Neuron (in vitro differentiated cells): ENCODE measurements around the gene VAV2.

Source experiments
- H2AFZ ChIP-seq: one replicate; pipeline ENCODE4 v1.6.1; 2013; ENCODE audit warnings: low read depth, mild to moderate bottlenecking, inconsistent platforms, low read length, moderate library complexity
- H3K27me3 ChIP-seq: one replicate; pipeline ENCODE4 v1.6.1; 2013; ENCODE audit warnings: low read length; ENCODE audit not compliant: insufficient read depth
- H3K36me3 ChIP-seq: one replicate; pipeline ENCODE4 v1.6.1; 2013; ENCODE audit warnings: low read length; ENCODE audit not compliant: insufficient read depth
- H3K4me1 ChIP-seq: one replicate; pipeline ENCODE4 v1.6.1; 2013; ENCODE audit warnings: low read length; ENCODE audit not compliant: insufficient read depth
- H3K4me3 ChIP-seq: 2 replicates; pipeline ENCODE4 v1.5.1; 2013; ENCODE audit warnings: mild to moderate bottlenecking, low read length, moderate library complexity
- H3K9me3 ChIP-seq: one replicate; pipeline ENCODE4 v1.6.1; 2013; ENCODE audit warnings: low read length

VAV2 gene

DNA sequence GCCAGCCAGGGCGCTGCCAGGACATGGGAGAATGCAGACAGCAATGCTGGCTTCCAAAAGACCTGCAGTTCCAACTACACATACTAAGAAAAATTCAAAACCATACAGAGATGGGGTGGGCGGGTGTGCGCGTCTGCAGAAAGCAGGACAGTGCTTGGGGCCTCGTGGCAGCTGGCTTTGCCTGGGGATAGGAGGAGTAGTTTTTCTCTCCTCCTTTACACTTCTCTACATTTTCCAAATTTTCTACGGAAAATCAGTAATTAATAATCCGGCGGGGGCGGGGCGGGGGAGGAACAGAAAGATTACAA lies 210.3 kb downstream of the VAV2 start:
- Histone ChIP-seq H3K27me3 (no peaks in the 10 kb centered on the region), H3K9me3 (no peaks in the 10 kb centered on the region), H2AFZ (no peak overlapping the region), H3K36me3 (peaks cover 59% of the 10 kb centered on the region), H3K4me3 (no peak overlapping the region), H3K4me1 (peaks cover 3% of the 10 kb centered on the region)

DNA sequence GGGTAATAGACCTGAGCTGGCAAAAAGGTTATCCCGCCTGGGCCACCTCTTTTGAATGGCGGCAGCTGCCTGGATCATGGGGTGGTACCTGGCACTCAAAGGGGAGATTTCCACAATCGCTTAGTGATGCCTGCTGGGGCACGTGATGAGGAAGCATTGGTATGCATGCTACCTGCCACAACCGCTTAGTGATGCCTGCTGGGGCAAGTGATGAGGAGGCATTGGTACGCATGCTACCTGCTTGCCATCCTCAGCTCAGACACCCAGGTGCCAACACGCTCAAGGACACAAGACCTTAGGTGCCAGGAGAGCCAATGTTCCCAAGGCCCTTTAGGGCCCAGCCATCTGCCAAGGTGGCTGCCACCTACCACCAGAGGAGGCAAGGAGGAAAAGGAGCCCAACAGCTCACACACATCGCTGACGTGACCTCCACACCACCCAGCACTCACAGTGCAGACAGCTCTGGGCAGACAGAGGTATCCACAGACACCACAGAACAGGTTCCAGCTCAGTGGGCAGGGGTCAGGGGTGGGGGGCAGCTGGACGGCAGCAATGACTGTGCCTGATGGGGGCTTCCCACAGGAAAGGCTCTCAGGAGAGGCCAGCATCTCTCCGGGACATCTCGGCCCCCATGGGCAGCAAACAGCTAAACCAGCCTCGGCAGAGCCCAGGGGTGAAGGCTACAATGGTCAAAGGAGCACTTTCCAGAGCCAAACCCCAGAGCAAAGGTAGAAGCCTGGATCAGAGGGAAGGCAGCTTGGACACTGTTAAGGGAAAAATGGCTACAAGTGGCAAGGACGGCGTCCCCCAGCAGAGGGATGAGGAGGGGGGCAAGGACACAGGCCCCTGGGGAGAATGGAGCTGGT lies 210.9 kb downstream of the VAV2 start:
- no peaks in the 10 kb centered on the region for H3K4me1 ChIP-seq
- H3K36me3 ChIP-seq = peaks cover 61% of the 10 kb centered on the region
- H2AFZ ChIP-seq = no peak overlapping the region
- H3K27me3 ChIP-seq = no peaks in the 10 kb centered on the region
- no peaks in the 10 kb centered on the region for H3K9me3 ChIP-seq
- no peak overlapping the region for H3K4me3 ChIP-seq

DNA sequence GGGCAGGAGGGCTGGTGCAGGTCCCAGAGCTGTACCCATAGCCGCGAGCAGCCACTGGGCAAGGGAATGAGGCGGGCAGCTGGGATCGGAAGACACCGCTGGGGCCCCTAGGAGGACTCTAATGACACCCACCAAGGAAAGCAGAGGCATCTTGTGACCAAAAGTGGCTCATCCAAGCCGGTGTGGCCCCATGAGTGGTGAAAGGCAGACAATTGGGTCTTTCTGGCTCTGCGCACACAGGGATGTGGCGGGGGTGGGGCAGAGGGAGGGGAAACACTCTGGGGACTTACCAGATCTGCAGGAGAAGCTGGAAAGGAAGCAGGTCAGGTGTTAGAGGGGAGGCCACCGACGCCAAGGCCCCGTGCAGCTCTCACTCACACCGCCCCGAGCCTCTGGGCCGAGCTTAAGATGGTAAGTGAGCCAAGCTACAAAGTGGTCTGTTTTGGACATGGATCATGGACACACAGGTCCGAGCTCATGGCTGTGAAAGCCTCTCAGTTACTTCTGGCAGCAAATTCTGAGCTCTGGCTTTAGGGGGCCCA lies 211.6 kb downstream of the VAV2 start:
- Histone ChIP-seq H3K36me3 (peaks cover 60% of the 10 kb centered on the region), H3K4me1 (no peaks in the 10 kb centered on the region), H2AFZ (no peak overlapping the region), H3K9me3 (no peaks in the 10 kb centered on the region), H3K4me3 (no peak overlapping the region), H3K27me3 (no peaks in the 10 kb centered on the region)

DNA sequence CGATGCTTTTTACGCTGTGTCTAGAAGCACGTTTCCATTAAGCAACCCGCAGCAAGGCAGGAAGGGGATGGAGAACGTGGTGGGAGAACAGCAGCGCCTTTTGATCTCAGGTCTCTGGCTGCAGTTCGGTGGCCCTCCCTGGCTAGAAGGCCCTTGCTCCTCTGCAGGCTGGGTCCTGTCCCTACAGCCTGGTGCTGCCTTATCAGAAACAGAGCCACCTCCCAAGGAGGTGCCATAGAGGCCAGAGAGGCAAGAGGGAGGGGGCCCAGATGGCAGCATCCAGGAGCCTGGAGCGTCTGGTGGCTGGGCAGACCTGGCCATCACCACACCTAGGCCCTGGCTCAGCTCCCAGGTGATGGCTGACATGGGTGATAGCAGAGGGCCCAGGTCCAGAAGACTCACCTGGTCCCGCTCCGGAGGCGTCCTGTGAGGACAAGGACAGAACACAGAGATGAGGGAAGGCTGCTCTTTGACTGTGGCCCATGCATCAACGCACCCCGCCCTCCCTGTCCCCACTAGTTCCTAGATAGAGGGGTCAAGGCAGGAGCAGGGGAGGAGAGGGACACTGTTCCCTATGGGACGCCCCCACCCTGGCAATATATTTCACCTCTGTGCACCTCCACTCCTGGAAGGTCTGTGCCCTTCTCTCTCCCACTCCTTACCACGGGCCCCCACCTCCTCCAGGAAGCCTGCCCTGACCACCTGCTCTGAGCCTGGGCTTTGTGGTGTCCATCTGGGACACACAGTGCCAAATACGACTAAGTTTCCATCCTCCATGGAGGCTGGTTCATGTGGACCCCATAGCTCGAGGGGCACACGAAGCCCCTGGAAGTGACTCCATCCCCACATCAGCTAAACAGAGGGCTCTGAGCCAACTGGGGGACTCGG lies 212.4 kb downstream of the VAV2 start:
- Histone ChIP-seq H3K9me3 (no peaks in the 10 kb centered on the region), H2AFZ (no peak overlapping the region), H3K4me1 (no peaks in the 10 kb centered on the region), H3K27me3 (no peaks in the 10 kb centered on the region), H3K4me3 (no peak overlapping the region), H3K36me3 (peaks cover 60% of the 10 kb centered on the region)

DNA sequence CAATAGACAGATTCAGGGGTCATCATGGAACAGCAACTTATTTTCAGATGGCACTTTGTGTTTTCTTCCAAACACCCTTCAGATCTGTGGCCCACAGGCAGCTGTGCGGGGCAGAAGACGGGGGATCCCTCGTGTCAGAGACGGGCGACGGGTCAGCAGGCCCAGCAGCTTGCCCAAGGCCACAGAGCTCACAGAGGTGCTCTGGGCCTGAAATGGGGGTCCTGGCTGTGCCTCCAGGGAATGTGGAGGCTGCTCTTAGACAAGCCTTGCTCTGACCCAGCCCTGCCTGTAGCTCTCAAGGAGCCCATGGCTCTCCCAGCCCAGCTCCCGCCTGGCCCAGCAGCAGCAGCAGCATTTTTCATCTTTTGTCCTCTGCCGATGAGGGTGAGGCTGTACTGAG lies 213.0 kb downstream of the VAV2 start:
- H3K4me1 ChIP-seq = no peaks in the 10 kb centered on the region
- peaks cover 63% of the 10 kb centered on the region for H3K36me3 ChIP-seq
- H3K4me3 ChIP-seq = no peak overlapping the region
- H2AFZ ChIP-seq = no peak overlapping the region
- no peaks in the 10 kb centered on the region for H3K27me3 ChIP-seq
- no peaks in the 10 kb centered on the region for H3K9me3 ChIP-seq

DNA sequence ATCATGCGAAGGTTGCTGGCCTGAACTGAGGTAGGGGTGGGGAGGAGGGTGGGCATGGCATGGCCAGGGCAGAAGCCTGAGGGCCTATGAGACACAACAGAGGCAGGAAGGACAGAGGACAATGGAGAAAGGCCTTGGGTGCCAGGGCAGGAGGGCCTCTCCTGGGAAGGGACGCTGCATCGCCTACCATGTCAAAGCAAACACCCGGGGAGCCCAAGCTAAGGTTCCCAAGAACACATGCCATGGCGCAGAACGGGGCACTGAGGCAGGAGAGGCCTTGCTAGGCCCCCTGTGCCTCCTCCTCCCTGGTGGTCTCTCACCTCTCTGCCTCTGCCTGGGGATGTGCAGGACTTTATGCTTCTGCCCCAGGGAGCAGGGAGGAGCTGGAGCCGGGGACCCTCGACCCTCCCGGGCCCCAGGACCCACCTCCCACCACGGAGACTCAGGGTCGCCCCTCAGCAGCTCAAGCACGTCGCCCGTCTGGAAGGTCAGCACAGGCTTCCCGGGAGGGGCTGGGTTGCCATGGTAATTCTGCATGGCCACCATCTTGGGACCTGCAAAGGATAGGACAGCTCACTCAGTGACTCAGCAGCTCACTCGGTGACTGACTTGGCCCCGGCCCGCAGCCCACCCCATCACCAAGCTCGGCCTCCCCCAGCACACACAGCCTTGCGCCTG lies 213.6 kb downstream of the VAV2 start:
- H2AFZ ChIP-seq = no peak overlapping the region
- peaks cover 66% of the 10 kb centered on the region for H3K36me3 ChIP-seq

DNA sequence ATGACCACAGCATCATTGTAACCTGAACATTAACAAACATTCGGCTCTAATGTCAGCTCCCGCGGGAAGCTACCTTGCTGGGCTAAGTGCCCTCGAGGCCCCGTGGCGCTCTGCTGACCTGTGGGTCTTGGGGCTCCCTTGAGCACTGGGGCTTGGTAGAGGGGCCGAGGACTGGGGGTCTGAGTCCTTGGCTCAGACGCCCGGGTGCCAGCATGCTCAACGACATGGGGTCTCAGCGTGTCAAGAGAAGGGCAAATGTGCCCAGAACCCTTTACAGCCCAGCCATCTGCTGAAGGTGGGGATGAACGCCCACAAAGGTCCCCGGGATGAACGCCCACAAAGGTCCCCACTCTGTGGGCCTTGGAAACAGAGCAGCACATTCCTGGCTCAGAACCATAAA lies 214.3 kb downstream of the VAV2 start:
- Histone ChIP-seq H3K4me1 (no peaks in the 10 kb centered on the region), H3K4me3 (no peak overlapping the region), H3K9me3 (no peaks in the 10 kb centered on the region), H3K36me3 (peaks cover 63% of the 10 kb centered on the region), H3K27me3 (no peaks in the 10 kb centered on the region), H2AFZ (no peak overlapping the region)

More for the DNA sequence above, 213.6 kb downstream of the VAV2 start:
- H3K9me3 ChIP-seq = no peaks in the 10 kb centered on the region
- H3K4me1 ChIP-seq = no peaks in the 10 kb centered on the region
- H3K4me3 ChIP-seq = no peak overlapping the region
- no peaks in the 10 kb centered on the region for H3K27me3 ChIP-seq

DNA sequence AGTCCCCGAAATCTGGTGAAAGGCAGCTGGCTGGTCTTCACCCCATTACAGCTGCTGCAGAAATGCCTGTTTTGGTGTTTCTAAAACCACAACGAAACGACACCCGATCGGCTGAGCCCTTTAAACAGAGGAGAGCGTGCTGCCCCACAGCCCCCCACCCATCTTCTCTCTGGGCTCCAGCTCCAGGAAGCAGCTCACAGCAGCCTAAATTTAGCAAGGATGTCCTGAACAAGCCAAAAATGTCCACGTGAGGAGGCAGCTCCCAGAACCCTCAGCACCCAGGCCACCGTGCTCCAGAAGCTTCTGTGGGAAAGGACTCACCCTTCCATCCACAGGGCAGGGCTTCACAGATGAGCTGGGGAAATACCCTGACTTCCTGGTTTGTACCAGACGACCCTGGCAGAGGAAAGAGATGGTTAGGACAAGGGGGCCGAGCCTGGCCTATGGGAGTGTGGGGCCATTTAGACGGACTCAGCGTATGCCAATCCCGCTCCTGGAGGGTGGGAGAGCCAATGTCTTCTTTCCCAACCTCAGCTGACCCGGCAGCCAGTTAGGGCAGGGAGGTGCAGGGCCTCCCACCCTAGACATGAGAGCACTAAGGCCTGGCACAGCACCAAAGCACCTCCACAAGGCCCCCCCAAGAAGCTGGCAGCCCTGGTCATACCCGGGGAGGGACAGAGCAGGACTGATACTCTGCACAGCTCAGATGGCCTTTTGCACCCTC lies 214.9 kb downstream of the VAV2 start:
- Histone ChIP-seq H3K36me3 (peaks cover 66% of the 10 kb centered on the region), H2AFZ (no peak overlapping the region), H3K4me3 (no peak overlapping the region), H3K4me1 (no peaks in the 10 kb centered on the region), H3K27me3 (no peaks in the 10 kb centered on the region), H3K9me3 (no peaks in the 10 kb centered on the region)

DNA sequence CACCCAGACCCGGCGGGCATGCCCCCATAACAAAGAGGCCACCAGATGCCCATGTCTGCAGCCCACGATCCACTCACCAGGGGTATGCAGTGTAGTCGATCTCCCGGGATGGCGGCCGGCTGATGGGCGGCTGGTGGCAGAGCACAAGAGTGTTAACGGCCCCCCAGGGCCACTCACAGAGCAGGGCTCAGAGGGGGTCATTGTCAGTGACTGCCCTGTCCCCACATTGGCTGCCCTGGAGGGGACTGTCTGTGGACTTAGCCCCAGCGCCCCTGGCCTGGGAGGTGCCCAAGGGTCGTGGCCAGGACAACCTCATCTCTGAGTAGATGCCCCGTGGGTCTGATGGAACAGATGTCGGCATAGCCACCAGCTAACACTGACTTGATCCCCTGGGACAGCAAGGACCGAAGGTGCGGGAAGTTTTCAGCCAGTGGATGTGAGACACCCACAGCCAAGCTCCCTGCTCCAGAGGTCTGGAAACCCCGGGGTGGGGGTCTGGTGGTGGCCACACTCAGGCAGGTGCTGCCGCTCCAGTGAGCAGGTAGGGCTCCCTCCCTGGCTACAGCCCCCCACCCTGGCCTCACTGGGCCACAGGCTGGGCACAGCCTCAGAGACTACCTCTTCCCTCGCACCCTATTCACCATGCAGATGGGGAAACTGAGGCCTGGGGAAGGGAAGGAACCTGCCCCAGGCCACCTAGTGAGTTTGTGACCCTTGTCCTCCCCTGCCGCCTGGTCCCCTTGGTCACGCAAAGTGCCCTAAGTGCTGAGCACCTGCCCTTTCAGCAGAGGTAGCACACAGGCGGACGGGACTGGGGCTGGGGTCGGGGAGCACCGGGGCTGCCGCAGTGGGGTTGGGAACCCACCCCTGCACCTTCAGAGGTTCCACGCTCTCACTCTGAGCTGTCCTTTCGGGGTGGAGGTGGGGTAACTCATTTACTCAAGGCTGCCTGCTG lies 215.9 kb downstream of the VAV2 start:
- Histone ChIP-seq H2AFZ (no peak overlapping the region), H3K9me3 (no peaks in the 10 kb centered on the region), H3K4me3 (no peak overlapping the region), H3K36me3 (peaks cover 72% of the 10 kb centered on the region), H3K27me3 (no peaks in the 10 kb centered on the region), H3K4me1 (no peaks in the 10 kb centered on the region)

DNA sequence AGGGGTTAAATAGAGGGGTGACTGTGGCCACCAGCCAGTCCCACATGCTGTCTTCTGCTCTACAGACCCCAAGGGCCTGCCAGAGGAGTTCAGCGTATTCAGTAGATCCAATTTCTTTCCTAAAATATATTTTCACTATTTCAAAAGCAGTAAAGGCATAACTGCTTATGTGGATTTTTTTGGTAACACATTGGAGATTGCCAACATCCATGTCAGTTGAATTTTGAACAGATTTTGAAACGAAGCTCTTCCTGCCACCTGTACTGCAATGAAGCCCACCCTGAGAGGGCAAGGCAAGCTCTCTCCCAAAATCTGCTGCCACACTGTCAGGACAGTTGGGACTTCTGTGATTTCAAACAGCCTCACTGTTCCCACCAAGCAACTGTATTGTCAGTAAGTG lies 216.8 kb downstream of the VAV2 start:
- Histone ChIP-seq H3K9me3 (no peaks in the 10 kb centered on the region), H3K27me3 (no peaks in the 10 kb centered on the region), H3K4me3 (no peak overlapping the region), H3K4me1 (no peaks in the 10 kb centered on the region), H3K36me3 (peaks cover 69% of the 10 kb centered on the region), H2AFZ (no peak overlapping the region)

DNA sequence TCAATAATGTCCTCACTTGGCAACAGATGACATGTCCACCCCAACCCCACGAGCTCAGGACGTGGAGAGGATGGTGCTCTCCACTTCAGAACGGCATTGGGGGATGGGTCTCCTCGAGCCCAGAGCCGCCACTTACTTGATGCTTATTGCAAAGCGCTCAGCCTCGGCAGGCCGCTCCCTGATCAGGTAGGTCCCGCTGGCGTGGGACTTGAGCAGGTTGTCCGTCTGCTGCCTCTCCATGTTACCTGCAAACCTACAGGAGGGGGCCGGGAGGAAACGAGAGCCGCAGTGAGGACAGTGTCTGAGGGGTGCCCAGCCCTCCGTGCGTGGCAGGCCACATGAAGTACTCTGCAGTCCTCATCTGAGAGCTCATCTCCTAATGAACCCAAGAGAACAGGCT lies 217.3 kb downstream of the VAV2 start:
- no peaks in the 10 kb centered on the region for H3K4me1 ChIP-seq
- H3K4me3 ChIP-seq = no peak overlapping the region
- no peak overlapping the region for H2AFZ ChIP-seq
- peaks cover 1% of the 10 kb centered on the region for H3K9me3 ChIP-seq
- H3K27me3 ChIP-seq = no peaks in the 10 kb centered on the region
- peaks cover 73% of the 10 kb centered on the region for H3K36me3 ChIP-seq
